IMR-90 (cell line): ENCODE data around the gene FAM83F. TPM values are rescaled to one million over a fixed set of nuclear protein-coding genes. Genes with fewer than 3 reads are reported as not detected.

Experiments
- ATAC-seq: fragments of 200-7000 bp; cut with Tn5 transposase; 2 replicates; pipeline ENCODE4 v1.9.1; 2020; ENCODE audit warnings: low read depth, mild to moderate bottlenecking, moderate library complexity
- BruUV-seq: library from RNA; stranded (reverse); fragments of 400-500 nt; replicated peaks from 2 replicates; lab custom pipeline; 2021; lab: Mats Ljungman, UMichigan
- CTCF ChIA-PET: fragments of 300-600 bp; formaldehyde crosslinking; extraction: SDS; loops from one replicate; lab custom pipeline; 2021; ENCODE audit warnings: antibody characterized with exemption; lab: Yijun Ruan, JAX
- POLR2A ChIA-PET: fragments of 300-600 bp; sonication (Branson Sonifier 250); formaldehyde crosslinking; loops from one replicate; lab custom pipeline; 2022; ENCODE audit warnings: antibody characterized with exemption; ENCODE audit not compliant: unreplicated experiment; lab: Charles Lee
- DNase-seq: peaks from one replicate; pipeline ENCODE4 v3.0.0; 2013
- H2AFZ ChIP-seq: replicated peaks from 2 replicates; pipeline ENCODE3; 2013; ENCODE audit warnings: low read length, mild to moderate bottlenecking; ENCODE audit not compliant: poor library complexity
- H2AK5ac ChIP-seq: 2 replicates; pipeline ENCODE4 v1.6.1; 2013; ENCODE audit warnings: low read depth, low read length, inconsistent platforms
- H2AK9ac ChIP-seq: replicated peaks from 2 replicates; pipeline ENCODE3; 2013; ENCODE audit warnings: mild to moderate bottlenecking, low read depth, low read length, moderate library complexity; ENCODE audit not compliant: poor library complexity
- H2BK120ac ChIP-seq: 2 replicates; pipeline ENCODE4 v1.6.1; 2013; ENCODE audit warnings: low read depth, low read length, inconsistent platforms
- H2BK15ac ChIP-seq: 3 replicates; pipeline ENCODE4 v1.6.1; 2013; ENCODE audit warnings: low read depth, low read length, inconsistent platforms
- H2BK20ac ChIP-seq: 2 replicates; pipeline ENCODE4 v1.6.1; 2013; ENCODE audit warnings: low read depth, mild to moderate bottlenecking, inconsistent platforms, low read length, moderate library complexity
- H2BK5ac ChIP-seq: 2 replicates; pipeline ENCODE4 v1.6.1; 2013; ENCODE audit warnings: mild to moderate bottlenecking, low read depth, low read length, inconsistent platforms; ENCODE audit not compliant: poor library complexity, severe bottlenecking
- H3K14ac ChIP-seq: replicated peaks from 2 replicates; pipeline ENCODE4 v1.6.1; 2013; ENCODE audit warnings: low read depth, low read length, inconsistent platforms
- H3K18ac ChIP-seq: 2 replicates; pipeline ENCODE4 v1.6.1; 2013; ENCODE audit warnings: low read depth, low read length, control low read depth
- H3K23ac ChIP-seq: 2 replicates; pipeline ENCODE4 v1.6.1; 2013; ENCODE audit warnings: low read depth, low read length, inconsistent platforms
- H3K27ac ChIP-seq: 2 replicates; pipeline ENCODE4 v1.5.1; 2013; ENCODE audit warnings: mild to moderate bottlenecking, control low read depth, low read length; ENCODE audit not compliant: insufficient read depth
- H3K27me3 ChIP-seq: 2 replicates; pipeline ENCODE4 v1.6.1; 2013; ENCODE audit warnings: low read length; ENCODE audit not compliant: control insufficient read depth, insufficient read depth
- H3K36me3 ChIP-seq: 2 replicates; pipeline ENCODE4 v1.6.1; 2013; ENCODE audit warnings: low read length, mixed read lengths; ENCODE audit not compliant: control insufficient read depth, insufficient read depth
- H3K4ac ChIP-seq: 2 replicates; pipeline ENCODE4 v1.6.1; 2013; ENCODE audit warnings: low read depth, low read length, inconsistent platforms
- H3K4me1 ChIP-seq: 2 replicates; pipeline ENCODE4 v1.6.1; 2013; ENCODE audit warnings: low read length, mixed read lengths; ENCODE audit not compliant: control insufficient read depth, insufficient read depth
- H3K4me2 ChIP-seq: 2 replicates; pipeline ENCODE4 v1.6.1; 2013; ENCODE audit warnings: low read depth, mild to moderate bottlenecking, control low read depth, low read length, moderate library complexity
- H3K4me3 ChIP-seq: 2 replicates; pipeline ENCODE4 v1.5.1; 2013; ENCODE audit warnings: low read depth, mild to moderate bottlenecking, control low read depth, low read length, moderate library complexity; ENCODE audit not compliant: insufficient read depth
- H3K56ac ChIP-seq: 2 replicates; pipeline ENCODE4 v1.6.1; 2013; ENCODE audit warnings: low read length, inconsistent platforms; ENCODE audit not compliant: insufficient read depth; ENCODE audit errors: extremely low read depth
- H3K79me1 ChIP-seq, 2 experiments: 2 replicates each; pipeline ENCODE4 v1.6.1; 2013; ENCODE audit warnings: low read length in 2 of 2, inconsistent platforms in 1 of 2, low read depth in 1 of 2
- H3K9ac ChIP-seq: 2 replicates; pipeline ENCODE4 v1.6.1; 2013; ENCODE audit warnings: low read depth, low read length, control low read depth
- H3K9me1 ChIP-seq: 2 replicates; pipeline ENCODE4 v1.6.1; 2013; ENCODE audit warnings: low read length, inconsistent platforms; ENCODE audit not compliant: insufficient read depth
- H3K9me3 ChIP-seq: 2 replicates; pipeline ENCODE4 v1.6.1; 2013; ENCODE audit warnings: low read length; ENCODE audit not compliant: control insufficient read depth, insufficient read depth
- H4K20me1 ChIP-seq: 2 replicates; pipeline ENCODE4 v1.6.1; 2013; ENCODE audit warnings: low read length, inconsistent platforms; ENCODE audit not compliant: insufficient read depth
- H4K5ac ChIP-seq: 2 replicates; pipeline ENCODE4 v1.6.1; 2013; ENCODE audit warnings: mild to moderate bottlenecking, low read depth, low read length, control low read depth
- H4K8ac ChIP-seq, 2 experiments: 2 replicates each; pipeline ENCODE4 v1.6.1; 2013; ENCODE audit warnings: low read depth in 2 of 2, low read length in 2 of 2, control low read depth in 1 of 2, inconsistent platforms in 1 of 2
- H4K91ac ChIP-seq: 2 replicates; pipeline ENCODE4 v1.6.1; 2013; ENCODE audit warnings: low read depth, low read length, inconsistent platforms; ENCODE audit not compliant: insufficient read depth
- BHLHE40 ChIP-seq: fragments of 150-350 bp; IDR thresholded peaks from 2 replicates; pipeline ENCODE4 v1.6.1; 2016; ENCODE audit warnings: mild to moderate bottlenecking, low read depth, low read length
- CEBPB ChIP-seq: IDR thresholded peaks from 2 replicates; pipeline ENCODE4 v1.6.1; 2012; ENCODE audit warnings: low read depth, low read length, improper control_type of control experiment
- MXI1 ChIP-seq: IDR thresholded peaks from 2 replicates; pipeline ENCODE4 v1.6.1; 2012; ENCODE audit warnings: low read depth, mild to moderate bottlenecking, low read length, moderate library complexity, borderline replicate concordance
- POLR2A ChIP-seq: IDR thresholded peaks from 2 replicates; pipeline ENCODE4 v1.6.1; 2012; ENCODE audit warnings: mild to moderate bottlenecking, low read depth, low read length
- RCOR1 ChIP-seq: IDR thresholded peaks from 2 replicates; pipeline ENCODE4 v1.6.1; 2012; ENCODE audit warnings: mild to moderate bottlenecking, low read length, improper control_type of control experiment; ENCODE audit not compliant: insufficient replicate concordance
- WGBS, 2 experiments: methylation state at CpG; one replicate each; pipeline versions ENCODE4 v1.1.5 to v1.1.7; 2013; ENCODE audit warnings: missing lambda C conversion rate in 2 of 2; ENCODE audit not compliant: insufficient read length in 1 of 2; ENCODE audit errors: extremely low coverage in 2 of 2; 5-methylcytosine and 5-hydroxymethylcytosine counted together
- dilution Hi-C: fragments of 300-500 bp; cut with HindIII; formaldehyde crosslinking; loops from one replicate; pipeline ENCODE4 v1.14.3; 2018; ENCODE audit warnings: low sequenced_read_pairs; ENCODE audit not compliant: unreplicated experiment
- in situ Hi-C: fragments of 300-500 bp; cut with MboI; formaldehyde crosslinking; loops from 3 replicates; pipeline ENCODE4 v1.14.3; 2019; ENCODE audit warnings: low sequenced_read_pairs, inconsistent platforms, mixed read lengths
- intact Hi-C: fragments of 100-400 bp; cut with micrococcal nuclease; formaldehyde crosslinking; loops from 2 replicates; pipeline ENCODE4 v1.10.0; 2022
- polyA plus RNA-seq, 3 experiments: library from polyadenylated mRNA; depleted of rRNA; stranded (reverse); fragments of >200 nt; gene quantifications; 2 replicates each; pipeline ENCODE4 v1.2.3, GENCODE V29; 2012; ENCODE audit warnings: low replicate concordance in 1 of 3
- total RNA-seq: library from RNA; depleted of rRNA; stranded (reverse); fragments of >200 nt; gene quantifications from 2 replicates; pipeline ENCODE4 v1.2.3, GENCODE V29; 2012
- TF ChIP-seq, protein P1 (sequence below): conservative IDR thresholded peaks from 2 replicates; pipeline ENCODE4 v1.5.1; 2012; ENCODE audit warnings: mild to moderate bottlenecking, low read depth, low read length, improper control_type of control experiment

FAM83F gene
- total and polyA plus RNA-seq, 2 of the 4 experiments (the other 2 are of a cell fraction) = not detected

DNA sequence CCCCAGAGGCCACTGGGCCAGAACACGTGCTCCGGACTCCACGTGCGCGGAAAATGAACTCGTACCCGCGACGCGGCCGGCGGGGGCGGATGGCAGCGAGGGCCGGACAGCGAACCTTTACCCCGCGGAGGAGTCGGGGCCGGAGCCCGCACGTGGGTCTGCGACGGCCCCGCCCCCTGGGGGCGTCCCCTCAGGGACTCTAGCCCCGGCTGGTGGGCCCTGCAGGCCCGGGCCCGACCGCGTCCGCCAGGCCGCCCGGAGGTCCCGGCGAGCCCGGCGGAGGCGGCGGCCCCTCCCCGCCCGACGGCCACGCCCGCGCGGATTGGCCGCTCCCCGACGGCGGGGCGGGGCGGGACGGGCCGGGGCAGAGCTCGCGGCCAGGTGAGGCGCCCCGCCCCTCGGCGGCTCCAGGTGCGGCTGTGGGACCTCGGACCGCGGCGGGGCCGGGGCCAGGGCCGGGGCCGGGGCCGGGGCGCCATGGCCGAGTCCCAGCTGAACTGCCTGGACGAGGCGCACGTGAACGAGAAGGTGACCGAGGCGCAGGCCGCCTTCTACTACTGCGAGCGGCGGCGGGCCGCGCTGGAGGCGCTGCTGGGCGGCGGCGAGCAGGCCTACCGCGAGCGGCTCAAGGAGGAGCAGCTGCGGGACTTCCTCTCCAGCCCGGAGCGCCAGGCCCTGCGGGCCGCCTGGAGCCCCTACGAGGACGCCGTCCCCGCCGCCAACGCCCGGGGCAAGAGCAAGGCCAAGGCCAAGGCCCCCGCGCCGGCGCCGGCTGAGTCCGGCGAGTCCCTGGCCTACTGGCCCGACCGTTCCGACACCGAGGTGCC, at the start of gene FAM83F (continued):
- no peak for TF ChIP-seq BHLHE40
- TF ChIP-seq POLR2A = no peak
- no peak for TF ChIP-seq MXI1

DNA sequence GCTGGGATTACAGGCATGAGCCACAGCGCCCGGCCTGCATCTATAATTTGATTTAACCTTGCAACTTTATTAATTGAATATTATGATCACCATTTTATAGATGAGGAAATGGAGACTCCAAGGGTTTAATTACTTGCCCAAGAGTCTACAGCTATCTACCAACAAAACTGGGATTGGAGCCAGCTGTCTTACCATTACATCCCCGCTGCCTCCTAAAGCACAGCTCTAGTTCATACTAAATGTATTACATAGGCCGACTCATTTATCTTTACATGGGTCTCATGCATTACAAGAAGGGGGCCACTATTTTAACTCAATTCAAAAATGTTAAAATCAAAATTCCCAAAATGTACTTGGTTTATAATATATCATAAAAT, 48.6 kb upstream of the FAM83F start:
- no peaks in the 10 kb centered on the region for H3K79me1 ChIP-seq
- no peak overlapping the region for H2AFZ ChIP-seq
- no CpG with 5 or more reads among the region's 4 CpGs for WGBS, 2 experiments
- H3K4me1 ChIP-seq = no peaks in the 10 kb centered on the region
- POLR2A ChIA-PET = no interaction called here
- H3K27me3 ChIP-seq = peaks cover 58% of the 10 kb centered on the region
- no peak overlapping the region for H3K4ac ChIP-seq
- H3K9ac ChIP-seq = no peak overlapping the region
- H4K5ac ChIP-seq = no peak overlapping the region
- no peak overlapping the region for H2AK9ac ChIP-seq
- H3K4me2 ChIP-seq = no peak overlapping the region
- no peak overlapping the region for H2BK20ac ChIP-seq
- no peak overlapping the region for H2BK15ac ChIP-seq
- no peaks in the 10 kb centered on the region for H3K9me3 ChIP-seq
- no peak overlapping the region for H3K23ac ChIP-seq
- H3K18ac ChIP-seq = no peak overlapping the region
- in situ Hi-C loops = no loop called here
- no peak overlapping the region for H2BK5ac ChIP-seq
- no peak overlapping the region for H3K4me3 ChIP-seq
- no peak overlapping the region for H2BK120ac ChIP-seq
- DNase-seq (no peak), ATAC-seq (no peak)
- H3K27ac ChIP-seq = no peak overlapping the region
- no peak overlapping the region for H3K14ac ChIP-seq
- no peaks in the 10 kb centered on the region for H3K36me3 ChIP-seq
- dilution Hi-C loops = no loop called here
- H4K91ac ChIP-seq = no peak overlapping the region
- BruUV-seq = no TSS peak
- H2AK5ac ChIP-seq = no peak overlapping the region
- no peak for TF ChIP-seq POLR2A
- TF ChIP-seq, protein P1, sequence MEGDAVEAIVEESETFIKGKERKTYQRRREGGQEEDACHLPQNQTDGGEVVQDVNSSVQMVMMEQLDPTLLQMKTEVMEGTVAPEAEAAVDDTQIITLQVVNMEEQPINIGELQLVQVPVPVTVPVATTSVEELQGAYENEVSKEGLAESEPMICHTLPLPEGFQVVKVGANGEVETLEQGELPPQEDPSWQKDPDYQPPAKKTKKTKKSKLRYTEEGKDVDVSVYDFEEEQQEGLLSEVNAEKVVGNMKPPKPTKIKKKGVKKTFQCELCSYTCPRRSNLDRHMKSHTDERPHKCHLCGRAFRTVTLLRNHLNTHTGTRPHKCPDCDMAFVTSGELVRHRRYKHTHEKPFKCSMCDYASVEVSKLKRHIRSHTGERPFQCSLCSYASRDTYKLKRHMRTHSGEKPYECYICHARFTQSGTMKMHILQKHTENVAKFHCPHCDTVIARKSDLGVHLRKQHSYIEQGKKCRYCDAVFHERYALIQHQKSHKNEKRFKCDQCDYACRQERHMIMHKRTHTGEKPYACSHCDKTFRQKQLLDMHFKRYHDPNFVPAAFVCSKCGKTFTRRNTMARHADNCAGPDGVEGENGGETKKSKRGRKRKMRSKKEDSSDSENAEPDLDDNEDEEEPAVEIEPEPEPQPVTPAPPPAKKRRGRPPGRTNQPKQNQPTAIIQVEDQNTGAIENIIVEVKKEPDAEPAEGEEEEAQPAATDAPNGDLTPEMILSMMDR = no peak
- TF ChIP-seq CEBPB = no peak
- TF ChIP-seq RCOR1 = no peak
- H4K20me1 ChIP-seq = no peaks in the 10 kb centered on the region
- no peak overlapping the region for H4K8ac ChIP-seq
- no peaks in the 10 kb centered on the region for H3K9me1 ChIP-seq
- intact Hi-C loops = no loop called here
- CTCF ChIA-PET = no interaction called here
- H3K56ac ChIP-seq = no peak overlapping the region
